ENCODE measurements around the gene DCN. TPM values are rescaled to one million over a fixed set of nuclear protein-coding genes. Genes with fewer than 3 reads are reported as not detected.

The DCN gene
- total RNA-seq, 1 donor from 2014 or later, result 843 TPM

DNA sequence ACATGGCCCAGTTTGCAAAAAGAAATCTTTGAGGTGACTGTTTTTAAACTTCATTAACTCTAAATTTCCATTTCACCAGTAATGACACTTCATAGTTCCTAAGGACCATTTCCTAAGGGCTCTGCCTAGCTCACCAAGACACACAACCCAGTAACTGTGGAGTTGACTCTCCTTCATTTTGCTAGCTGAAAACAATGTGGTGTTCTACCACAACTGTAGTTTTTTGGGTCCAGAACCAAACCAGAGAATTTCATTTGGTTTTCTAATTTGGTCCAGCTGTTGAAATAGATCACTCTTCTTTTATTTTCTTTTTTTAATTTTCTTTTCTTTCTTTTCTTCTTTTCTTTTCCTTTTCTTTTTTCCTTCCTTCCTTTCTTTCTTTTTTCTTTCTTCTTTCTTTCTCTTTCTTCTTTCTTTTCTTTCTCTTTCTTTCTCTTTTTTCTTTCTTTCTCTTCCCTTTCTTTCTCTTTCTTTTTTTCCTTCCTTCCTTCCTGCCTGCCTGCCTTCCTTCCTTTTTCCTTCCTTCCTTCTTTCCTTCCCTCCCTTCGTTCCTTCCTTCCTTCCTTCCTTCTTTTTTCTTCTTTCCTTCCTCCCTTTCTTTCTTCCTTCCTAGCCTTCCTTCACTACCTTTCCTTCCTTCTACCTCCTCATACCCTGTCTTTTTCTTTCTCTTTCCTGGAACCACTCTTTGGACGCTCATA, 52.8 kb downstream of the DCN start:
- H3K36me3 ChIP-seq, result no peaks in the 10 kb centered on the region

DNA sequence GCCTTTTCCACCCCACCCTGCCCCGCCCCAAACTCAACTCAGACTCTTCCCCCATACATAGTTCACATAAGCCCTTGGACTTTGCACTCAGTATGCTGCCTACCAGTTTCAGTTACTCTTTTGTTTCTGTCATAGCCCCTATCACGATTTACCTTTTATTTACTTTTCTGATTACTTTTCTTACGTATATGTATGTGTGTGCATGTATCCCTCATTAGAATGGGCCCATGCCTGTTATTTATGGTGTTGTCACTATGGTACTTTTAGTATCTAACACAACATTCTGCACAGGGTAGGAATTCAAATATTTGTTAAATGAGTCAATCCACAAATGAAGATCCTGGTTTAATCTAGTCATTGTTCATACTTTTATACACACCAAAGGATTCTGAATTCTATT, 54.9 kb downstream of the DCN start:
- no peaks in the 10 kb centered on the region for H3K27me3 ChIP-seq (ENCODE audit: low read depth)
- DNase-seq, result no peak
- ATAC-seq, result no peak
- no peak overlapping the region for H3K27ac ChIP-seq
- no peaks in the 10 kb centered on the region for H3K9me3 ChIP-seq
- H3K36me3 ChIP-seq, result no peaks in the 10 kb centered on the region
- no peaks in the 10 kb centered on the region for H3K4me1 ChIP-seq
- H3K4me3 ChIP-seq, result no peak overlapping the region
- TF ChIP-seq, protein P1, sequence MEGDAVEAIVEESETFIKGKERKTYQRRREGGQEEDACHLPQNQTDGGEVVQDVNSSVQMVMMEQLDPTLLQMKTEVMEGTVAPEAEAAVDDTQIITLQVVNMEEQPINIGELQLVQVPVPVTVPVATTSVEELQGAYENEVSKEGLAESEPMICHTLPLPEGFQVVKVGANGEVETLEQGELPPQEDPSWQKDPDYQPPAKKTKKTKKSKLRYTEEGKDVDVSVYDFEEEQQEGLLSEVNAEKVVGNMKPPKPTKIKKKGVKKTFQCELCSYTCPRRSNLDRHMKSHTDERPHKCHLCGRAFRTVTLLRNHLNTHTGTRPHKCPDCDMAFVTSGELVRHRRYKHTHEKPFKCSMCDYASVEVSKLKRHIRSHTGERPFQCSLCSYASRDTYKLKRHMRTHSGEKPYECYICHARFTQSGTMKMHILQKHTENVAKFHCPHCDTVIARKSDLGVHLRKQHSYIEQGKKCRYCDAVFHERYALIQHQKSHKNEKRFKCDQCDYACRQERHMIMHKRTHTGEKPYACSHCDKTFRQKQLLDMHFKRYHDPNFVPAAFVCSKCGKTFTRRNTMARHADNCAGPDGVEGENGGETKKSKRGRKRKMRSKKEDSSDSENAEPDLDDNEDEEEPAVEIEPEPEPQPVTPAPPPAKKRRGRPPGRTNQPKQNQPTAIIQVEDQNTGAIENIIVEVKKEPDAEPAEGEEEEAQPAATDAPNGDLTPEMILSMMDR (IDR thresholded peaks at IDR 0.05), result no peak
- intact Hi-C loops (cut with DNase I), result no loop called here

More for the DNA sequence above, 52.8 kb downstream of the DCN start:
- Histone ChIP-seq H3K9me3 (no peaks in the 10 kb centered on the region), H3K27ac (no peak overlapping the region), H3K4me3 (no peak overlapping the region), H3K27me3 (ENCODE audit: low read depth) (no peaks in the 10 kb centered on the region), H3K4me1 (no peaks in the 10 kb centered on the region)
- intact Hi-C loops (cut with DNase I), result no loop called here
- TF ChIP-seq, protein P1 (IDR thresholded peaks at IDR 0.05), result no peak
- no peak for DNase-seq
- no peak for ATAC-seq

DNA sequence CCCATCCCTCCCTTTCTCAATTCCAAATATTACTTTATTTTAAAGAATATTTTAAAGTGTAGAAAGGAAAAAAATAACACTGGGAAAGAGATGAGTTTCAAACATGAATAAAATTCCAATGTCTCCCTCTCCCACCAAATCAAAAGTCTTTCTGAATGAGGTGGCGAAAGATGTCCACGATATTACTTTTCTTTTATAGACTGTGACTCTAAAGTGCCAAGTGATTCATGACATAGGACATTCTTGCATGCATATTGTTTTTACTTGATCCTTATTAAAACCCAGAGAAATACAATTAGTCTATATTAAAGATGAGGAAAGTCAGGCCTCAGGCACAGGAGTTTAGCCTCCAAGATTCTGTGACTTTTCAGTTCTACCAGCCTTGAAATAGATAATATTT, 55.3 kb downstream of the DCN start:
- no peak overlapping the region for H3K27ac ChIP-seq
- DNase-seq (no peak), ATAC-seq (no peak)
- intact Hi-C loops (cut with DNase I), result no loop called here
- H3K4me3 ChIP-seq, result no peak overlapping the region
- no peaks in the 10 kb centered on the region for H3K9me3 ChIP-seq
- no peaks in the 10 kb centered on the region for H3K27me3 ChIP-seq (ENCODE audit: low read depth)
- no peaks in the 10 kb centered on the region for H3K36me3 ChIP-seq
- H3K4me1 ChIP-seq, result no peaks in the 10 kb centered on the region
- TF ChIP-seq, protein P1 (IDR thresholded peaks at IDR 0.05), result no peak

DNA sequence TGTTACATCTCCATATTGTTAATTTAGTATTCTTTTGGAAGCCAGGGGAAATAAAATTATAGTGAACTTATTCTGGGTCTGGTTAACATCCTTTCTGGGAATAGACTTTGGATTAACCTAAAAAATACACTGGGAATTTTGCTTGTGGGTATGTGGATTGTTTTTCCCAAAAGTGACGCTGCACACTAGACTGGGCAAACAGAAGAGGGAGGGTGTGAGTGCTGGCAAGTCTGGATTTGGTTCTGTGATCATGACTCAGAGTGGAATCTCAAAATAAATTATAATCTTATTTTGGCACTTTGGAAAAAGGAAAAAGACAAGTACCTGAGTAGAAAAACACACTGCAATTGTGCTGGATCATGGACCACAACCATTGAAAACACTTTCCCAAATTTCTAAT, 56.1 kb downstream of the DCN start:
- Histone ChIP-seq H3K4me3 (no peak overlapping the region), H3K27me3 (ENCODE audit: low read depth) (no peaks in the 10 kb centered on the region), H3K36me3 (no peaks in the 10 kb centered on the region), H3K9me3 (no peaks in the 10 kb centered on the region), H3K27ac (no peak overlapping the region), H3K4me1 (no peaks in the 10 kb centered on the region)
- intact Hi-C loops (cut with DNase I), result no loop called here
- TF ChIP-seq, protein P1 (IDR thresholded peaks at IDR 0.05), result no peak
- DNase-seq, result no peak
- ATAC-seq, result no peak

DNA sequence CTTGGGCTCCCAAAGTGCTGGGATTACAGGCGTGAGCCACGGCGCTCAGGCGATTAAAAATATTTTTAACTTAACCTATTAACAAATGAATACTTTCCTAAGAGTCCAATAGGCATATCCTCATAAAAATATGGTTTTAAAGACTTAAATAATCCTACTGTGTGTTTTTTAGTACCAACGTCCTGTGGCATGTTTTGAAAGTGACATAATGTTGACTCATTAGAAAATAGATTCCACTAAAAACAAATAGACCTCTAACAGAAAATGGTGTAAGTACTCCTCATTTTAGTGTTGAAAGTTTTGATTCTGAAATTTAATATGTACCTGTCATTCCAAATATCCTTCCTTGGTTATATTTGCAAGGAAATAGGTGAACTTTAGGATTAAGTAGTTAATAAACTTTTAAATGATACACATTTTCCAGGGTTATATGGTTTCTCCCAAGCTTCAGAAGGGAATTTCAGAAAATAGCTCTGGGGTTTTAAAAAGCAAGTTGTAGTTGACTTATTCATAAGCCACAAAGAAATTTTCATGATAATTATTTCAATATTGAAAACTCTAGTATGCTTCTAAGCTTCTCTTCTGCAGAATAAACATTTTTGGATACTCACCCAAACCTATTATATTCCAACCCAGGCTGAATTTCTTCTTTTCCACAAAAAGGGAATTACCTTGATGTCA, 59.2 kb downstream of the DCN start:
- Histone ChIP-seq H3K27ac (no peak overlapping the region), H3K27me3 (ENCODE audit: low read depth) (no peaks in the 10 kb centered on the region), H3K9me3 (no peaks in the 10 kb centered on the region), H3K4me3 (no peak overlapping the region), H3K4me1 (no peaks in the 10 kb centered on the region), H3K36me3 (no peaks in the 10 kb centered on the region)
- DNase-seq (no peak), ATAC-seq (no peak)
- intact Hi-C loops (cut with DNase I), result no loop called here
- TF ChIP-seq, protein P1 (IDR thresholded peaks at IDR 0.05), result no peak
